GM18858 (cell line): Measurements from ENCODE around the gene PYROXD2.

Experiments
- ATAC-seq: cut with Tn5 transposase; IDR thresholded peaks from one replicate; pipeline ENCODE4 v1.9.1; 2021; ENCODE audit not compliant: unreplicated experiment

Gene PYROXD2

GRCh38 chr10:98414932-98415730 lies at the start of gene PYROXD2:
PYROXD2 (minus strand) TSS chr10:98415182; CDS start chr10:98415135, 47 bp downstream.
- ATAC-seq, result no peak

DNA sequence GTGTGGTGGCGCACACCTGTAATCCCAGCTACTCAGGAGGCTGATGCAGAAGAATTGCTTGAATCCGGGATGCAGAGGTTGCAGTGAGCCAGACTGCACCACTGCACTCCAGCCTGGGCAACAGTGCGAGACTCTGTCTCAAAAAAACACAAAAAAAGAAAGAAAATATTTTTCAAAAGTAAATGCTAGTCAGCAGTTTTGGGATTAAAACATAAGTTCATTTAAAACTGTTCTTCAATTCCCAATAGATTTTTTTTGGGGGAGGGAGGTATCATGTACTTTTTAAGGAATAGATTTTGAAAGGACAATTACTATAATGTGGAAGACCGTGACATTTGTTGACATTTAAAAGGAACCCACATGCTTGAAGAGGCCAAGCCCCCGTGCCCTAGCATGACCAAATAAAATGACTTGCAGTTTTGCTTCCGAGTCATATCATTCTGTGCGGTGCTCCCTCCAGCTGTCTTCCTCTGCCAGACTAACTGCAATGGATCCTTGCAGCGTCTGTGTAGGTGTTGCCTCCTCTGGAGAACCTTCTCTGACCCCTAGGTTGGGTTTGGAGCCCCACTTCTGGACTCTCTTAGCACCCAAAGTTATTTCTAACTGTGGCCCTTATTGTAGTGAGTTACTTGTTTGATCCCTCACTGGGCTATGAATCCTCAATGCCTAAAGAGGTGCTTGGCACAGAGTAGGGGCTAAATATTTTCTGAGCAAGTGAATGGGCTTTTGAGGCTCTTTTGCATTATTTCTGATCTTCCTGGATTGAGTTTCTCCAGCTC lies 49.2 kb upstream of the PYROXD2 start:
- no peak for ATAC-seq

DNA sequence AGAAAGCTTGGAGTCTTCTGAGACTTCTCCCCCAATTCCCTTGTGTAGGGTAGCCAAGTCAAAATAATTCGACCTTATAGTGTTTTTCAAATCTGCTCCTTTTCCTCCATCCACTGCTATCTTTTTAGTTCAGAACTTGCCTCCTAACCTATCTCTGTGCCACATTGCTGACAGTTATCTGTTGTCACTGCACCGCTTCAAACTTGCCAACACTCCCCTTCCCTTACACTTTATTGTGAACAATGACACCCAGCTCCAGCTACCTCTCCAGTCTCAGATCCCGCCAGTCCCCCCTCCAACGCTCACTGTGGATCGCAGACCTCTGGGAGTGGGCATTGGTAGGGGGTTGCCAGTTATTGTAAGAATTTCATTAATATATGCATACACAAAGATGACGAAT lies 48.0 kb upstream of the PYROXD2 start:
- ATAC-seq, result no peak

- ATAC-seq, result no peak
These were observed 46.5 kb upstream of the PYROXD2 start for GRCh38 chr10:98461500-98461842.

DNA sequence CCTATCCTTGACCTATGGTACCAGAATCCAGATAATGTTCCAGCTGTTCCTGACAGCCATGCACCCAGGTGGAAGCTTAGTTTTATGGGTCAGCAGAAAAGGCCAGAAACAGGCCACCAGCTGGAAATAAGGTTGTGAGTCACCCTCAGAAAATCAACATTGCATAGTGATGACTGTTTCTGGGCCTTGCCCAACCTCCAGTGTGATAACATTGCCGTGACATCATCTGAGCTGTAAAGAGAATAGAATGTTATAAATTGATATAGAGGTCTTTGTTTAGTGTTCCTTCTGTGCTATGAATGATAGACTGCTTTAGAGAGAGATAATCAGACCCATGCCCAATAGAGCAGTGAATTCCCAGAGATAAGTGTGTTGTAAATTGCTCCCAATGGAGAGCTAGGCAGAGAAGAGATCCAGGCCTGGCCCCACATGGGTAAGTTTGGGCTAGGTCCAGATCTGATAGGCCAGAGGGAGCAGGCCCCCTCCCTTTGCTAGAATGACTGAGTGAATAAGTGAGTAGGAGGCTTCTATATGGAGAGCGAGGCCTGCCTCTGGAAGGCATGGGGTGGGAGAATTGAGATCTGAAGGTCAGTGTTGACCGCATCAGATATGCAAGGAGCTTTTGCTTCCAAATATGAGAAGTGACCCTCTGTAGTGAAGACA lies 46.0 kb upstream of the PYROXD2 start:
- no peak for ATAC-seq

- no peak for ATAC-seq
These were observed 44.1 kb upstream of the PYROXD2 start for GRCh38 chr10:98458809-98459784.

GRCh38 chr10:98457721-98458120 lies 42.7 kb upstream of the PYROXD2 start:
- ATAC-seq, result no peak

DNA sequence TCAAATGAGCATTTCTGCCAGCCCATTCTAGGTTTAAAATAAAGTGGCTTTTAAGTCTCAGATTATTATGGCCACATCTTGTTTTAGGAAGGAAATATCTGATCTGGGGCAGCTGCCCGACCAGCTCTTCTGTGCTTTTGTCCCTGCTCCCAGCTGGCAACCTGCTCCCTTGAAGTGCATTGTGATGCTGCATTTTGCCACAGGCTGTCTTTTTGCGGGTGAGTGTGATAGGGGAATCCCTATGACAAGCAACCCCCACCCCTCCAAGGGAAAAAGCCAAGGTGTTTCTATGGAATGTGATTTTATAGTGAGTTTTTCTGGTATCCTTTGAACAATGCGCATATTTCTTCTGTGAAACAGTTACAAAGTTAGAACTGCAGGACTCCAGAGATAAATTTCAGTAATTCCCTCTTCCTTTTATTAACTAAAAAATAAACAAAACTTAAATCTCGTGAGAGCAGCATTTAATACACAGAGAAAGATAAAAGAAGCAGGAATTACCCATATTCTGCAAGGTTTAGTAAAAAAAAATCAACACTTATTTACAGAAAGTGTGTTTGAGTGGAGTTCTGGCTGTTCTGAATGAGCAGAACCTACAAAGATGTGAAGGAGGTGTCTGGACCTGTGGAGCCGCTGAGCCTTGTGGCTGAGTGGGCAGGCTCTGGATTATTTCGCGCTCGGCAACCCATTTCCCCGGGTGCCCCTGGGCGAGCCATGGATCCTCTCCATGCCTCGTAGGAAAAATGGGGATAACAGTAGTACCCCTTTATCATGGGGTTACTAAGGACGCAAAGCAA lies 41.9 kb upstream of the PYROXD2 start:
- ATAC-seq, result no peak

DNA sequence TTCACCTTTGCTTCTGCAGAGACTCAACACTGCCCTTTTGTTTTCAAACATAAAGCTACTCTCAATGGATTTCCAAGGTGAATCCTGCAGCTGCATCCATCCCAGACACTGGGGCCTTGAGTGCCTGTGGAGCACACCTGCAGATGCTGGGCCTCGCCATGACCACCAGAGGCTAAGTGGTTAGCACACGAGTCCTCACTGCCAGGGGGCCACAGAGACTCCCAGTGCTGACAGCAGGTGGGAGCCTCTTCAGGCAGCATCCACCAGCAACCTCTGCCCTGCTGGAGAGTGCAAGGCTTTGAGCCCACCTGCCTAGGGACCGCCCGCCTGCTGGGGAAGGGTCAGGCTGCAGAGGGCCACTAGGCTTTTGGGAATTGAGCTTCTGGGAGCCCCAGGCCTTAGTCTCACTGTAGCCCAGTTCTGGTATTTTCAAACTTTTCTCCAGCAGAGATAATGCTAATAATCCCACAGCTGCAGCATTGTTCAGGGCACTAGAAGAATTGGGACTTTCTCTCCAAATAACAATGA lies 41.1 kb upstream of the PYROXD2 start:
- no peak for ATAC-seq

GRCh38 chr10:98453729-98454128 lies 38.7 kb upstream of the PYROXD2 start:
- ATAC-seq, result no peak

- ATAC-seq, result no peak
These were observed 35.6 kb upstream of the PYROXD2 start for GRCh38 chr10:98450618-98451017.

GRCh38 chr10:98449287-98449686 lies 34.3 kb upstream of the PYROXD2 start:
- no peak for ATAC-seq

DNA sequence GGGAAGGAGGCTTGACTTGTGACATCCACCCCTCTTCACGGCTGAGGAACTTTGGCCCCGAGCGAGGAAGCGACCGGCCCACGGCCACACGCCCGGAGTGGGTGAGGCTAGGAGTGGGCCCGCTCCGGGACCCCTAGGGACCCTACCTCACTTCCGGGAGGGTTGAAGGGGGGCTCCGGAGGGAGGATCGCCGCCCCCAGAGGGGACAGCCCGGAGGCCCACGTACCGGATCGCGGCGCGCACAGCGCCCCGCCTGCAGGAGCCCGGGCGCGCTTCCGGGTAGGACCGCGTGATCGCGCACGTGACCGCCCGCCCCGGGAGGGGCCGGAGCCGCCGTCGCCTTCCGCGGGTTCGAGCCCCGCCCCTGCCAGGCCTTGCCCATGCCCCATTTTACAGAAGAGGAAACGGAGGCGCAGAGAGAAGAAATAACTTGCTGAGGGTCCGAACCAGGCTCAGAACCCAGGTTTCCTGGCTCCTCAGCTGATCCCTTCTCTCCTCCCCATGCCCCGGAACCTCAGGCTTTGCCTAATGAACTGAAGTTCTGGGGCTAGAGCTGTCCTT lies 31.8 kb upstream of the PYROXD2 start, which contains the start of gene HPS1:
TSS of gene HPS1 (minus strand) at position 275 of the 561 bp plus-strand sequence. CDS start 3,695 bp downstream, outside the sequence.
- peak; percentile 80 for ATAC-seq

GRCh38 chr10:98446151-98446660 lies 31.2 kb upstream of the PYROXD2 start:
- ATAC-seq, result peak; percentile 8

DNA sequence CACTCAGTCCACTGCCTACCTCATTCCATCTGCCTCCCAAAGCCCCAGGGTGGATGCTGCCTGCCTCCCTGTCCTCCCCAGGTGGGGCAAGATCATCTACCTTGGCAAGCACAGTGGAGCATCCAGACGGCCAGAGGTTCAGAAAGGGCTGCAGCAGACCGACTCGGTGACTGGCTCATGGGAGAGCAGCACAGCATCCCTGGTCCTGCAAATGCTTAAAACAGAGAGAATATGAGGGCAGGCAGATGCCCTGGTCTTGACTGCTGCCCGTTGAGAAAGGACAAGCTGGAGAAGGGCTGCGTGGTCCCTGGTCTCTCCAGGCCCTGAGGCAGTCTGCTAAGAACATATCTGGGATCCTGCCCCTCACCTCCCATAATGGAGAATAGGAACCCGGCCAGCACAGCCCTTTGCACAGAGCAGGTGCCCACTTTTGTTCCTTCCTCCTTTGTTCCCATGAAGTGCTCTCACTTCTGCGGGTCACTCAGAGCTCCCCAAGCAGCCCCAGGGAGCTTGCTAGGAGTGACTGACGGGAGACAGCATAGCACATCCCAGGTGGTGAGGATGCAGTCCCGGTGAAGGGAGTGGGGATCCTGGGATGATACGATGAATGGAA lies 30.3 kb upstream of the PYROXD2 start:
- no peak for ATAC-seq

DNA sequence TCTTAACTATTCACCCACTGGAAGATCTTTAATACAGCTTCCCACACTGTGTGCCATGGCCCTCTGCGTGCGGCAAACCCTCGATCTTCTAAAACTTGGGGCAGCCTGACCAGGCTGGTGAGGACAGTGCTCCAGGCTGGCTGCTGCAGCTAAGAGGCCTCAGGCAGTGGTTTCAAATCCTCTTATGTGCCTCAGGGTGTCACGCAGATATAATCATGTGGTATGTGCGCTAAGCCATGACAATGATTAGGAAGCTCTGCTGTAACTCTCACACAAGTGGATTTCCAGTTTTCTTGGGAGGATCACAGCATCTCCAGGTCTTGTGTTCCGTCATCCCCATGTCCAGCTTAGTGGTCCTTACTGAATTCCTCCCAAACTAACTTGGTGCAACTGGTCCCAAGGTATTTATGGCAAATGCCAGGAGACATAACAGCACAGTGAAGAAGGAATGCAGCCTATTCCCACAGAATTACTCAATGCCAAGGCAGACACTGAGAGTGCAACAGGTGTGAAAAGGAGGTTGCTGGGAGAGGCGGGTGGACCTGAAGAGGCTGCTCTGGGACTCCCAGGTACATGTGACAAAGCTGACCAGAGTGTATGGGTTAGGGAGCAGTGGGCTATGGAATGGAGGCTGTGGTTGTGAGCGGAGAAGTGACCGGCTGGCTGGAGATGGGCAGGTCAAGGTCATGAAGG lies 29.5 kb upstream of the PYROXD2 start:
- ATAC-seq, result peak; percentile 32

DNA sequence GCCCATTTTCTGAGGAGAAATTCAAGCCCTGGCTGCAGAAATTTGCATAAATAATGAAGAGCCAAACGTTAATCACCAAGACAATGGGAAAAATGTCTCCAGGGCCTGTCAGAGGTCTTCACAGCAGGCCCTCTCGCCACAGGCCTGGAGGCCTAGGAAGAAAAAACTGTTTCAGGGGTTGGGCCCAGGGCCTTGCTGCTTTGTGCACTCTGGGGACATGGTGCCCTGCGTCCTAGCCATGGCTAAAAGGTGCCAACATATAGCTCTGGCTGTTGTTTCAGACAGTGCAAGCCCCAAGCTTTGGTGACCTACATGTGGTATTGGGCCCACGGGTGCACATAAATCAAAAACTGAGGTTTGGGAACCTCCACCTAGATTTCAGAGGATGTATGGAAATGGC lies 23.7 kb upstream of the PYROXD2 start:
- ATAC-seq, result no peak

DNA sequence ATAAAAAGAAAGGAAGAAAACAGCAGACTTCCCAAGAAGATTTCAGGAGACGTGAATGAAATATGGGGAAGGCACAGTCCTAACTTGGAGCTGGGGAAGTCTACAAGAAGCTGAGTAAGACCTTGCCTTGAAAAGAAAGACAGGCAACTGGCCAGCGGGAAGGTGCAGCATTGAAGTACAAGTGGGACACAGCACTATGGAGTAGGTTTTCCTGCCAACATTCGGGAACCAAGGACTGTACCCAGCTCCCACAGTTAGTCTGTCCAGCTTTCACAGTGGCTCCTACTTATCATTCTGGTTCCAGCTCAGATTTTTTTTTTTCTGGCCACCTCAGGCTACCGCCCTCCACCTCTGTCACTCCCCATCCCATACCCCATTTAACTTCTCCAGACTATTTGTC lies 21.7 kb upstream of the PYROXD2 start:
- no peak for ATAC-seq
